ENCODE data around the gene MAGEA9B. TPM values are rescaled to one million over a fixed set of nuclear protein-coding genes. Genes with fewer than 3 reads are reported as not detected.

MAGEA9B gene
- total RNA-seq, 4 donors from 2014 or later: not detected

- no peak for TF ChIP-seq CTCF (IDR thresholded peaks at IDR 0.05; ENCODE audit: low read depth)
These were observed 46.4 kb downstream of the MAGEA9B start, which contains the start of gene EOLA1 for GRCh38 chrX:149540621-149541520. EOLA1 (plus strand) TSS chrX:149541012; CDS start chrX:149545631, 4,619 bp downstream.

GRCh38 chrX:149540131-149540620 lies 47.1 kb downstream of the MAGEA9B start:
- TF ChIP-seq CTCF (IDR thresholded peaks at IDR 0.05; ENCODE audit: low read depth): no peak

- TF ChIP-seq CTCF (IDR thresholded peaks at IDR 0.05; ENCODE audit: low read depth): no peak
These were observed 47.8 kb downstream of the MAGEA9B start for GRCh38 chrX:149539283-149540130.

Other genes with a start within 250 kb of the MAGEA9B start
- gene IDS, start 82.2 kb downstream of the MAGEA9B start, total RNA-seq: 10 to 100 TPM; 55.8 to 73.1 (median 56.8) TPM
- 10 to 100 TPM in 2 of 4 donors, 1 to 10 TPM in 2; 7.6 to 16.8 (median 12.3) TPM for gene EOLA1, start 46.4 kb downstream of the MAGEA9B start, total RNA-seq
- gene HSFX3, start 37.5 kb downstream of the MAGEA9B start, total RNA-seq: not detected
- under 1 TPM in 2 of 4 donors, not detected in 2; 0.65 to 0.68 TPM for gene HSFX2, start 7.9 kb upstream of the MAGEA9B start, total RNA-seq
- gene TMEM185A, start 44.3 kb upstream of the MAGEA9B start, total RNA-seq: 10 to 100 TPM; 15.1 to 20.2 (median 18.9) TPM
- gene MAGEA11, start 124.6 kb upstream of the MAGEA9B start, total RNA-seq: not detected
- 1 to 10 TPM in 2 of 4 donors, under 1 TPM in 2; 0.33 to 1.7 (median 0.83) TPM for gene HSFX1, start 186.6 kb upstream of the MAGEA9B start, total RNA-seq
- not detected for gene MAGEA9, start 194.5 kb upstream of the MAGEA9B start, total RNA-seq

Measured in subcutaneous adipose tissue (tissue), 4 donors.